ENCODE results near the gene PSMB7.

- TF ChIP-seq CTCF (IDR thresholded peaks at IDR 0.05), result no peak
- TF ChIP-seq POLR2A (IDR thresholded peaks at IDR 0.05), result no peak
Observed at GRCh38 chr9:124330011-124330697, 85.1 kb downstream of the PSMB7 start.

Measured in lower leg skin (tissue), 3 donors.